GM18907 (cell line): ENCODE measurements around the gene BPTF.
A peak's percentile ranks its signal among the peaks of the same experiment; 100 is the strongest.
"Not testable (repeated sequence)": the region's sequence is repeated elsewhere in the genome, so short reads cannot be mapped to it uniquely, and the experiment has no call there.

ENCODE experiments used
- ATAC-seq: cut with Tn5 transposase; IDR thresholded peaks from one replicate; pipeline ENCODE4 v1.9.1; 2021; ENCODE audit warnings: mild to moderate bottlenecking, moderate library complexity; ENCODE audit not compliant: unreplicated experiment

BPTF gene

GRCh38 chr17:67962156-67962555 is 136.9 kb downstream of the BPTF start:
- ATAC-seq: not testable (repeated sequence)

GRCh38 chr17:67963145-67963572 is 137.9 kb downstream of the BPTF start:
- ATAC-seq: peak; percentile 65

- no peak for ATAC-seq
Measured at GRCh38 chr17:67970783-67971182, 145.5 kb downstream of the BPTF start.

GRCh38 chr17:67974185-67974584 is 148.9 kb downstream of the BPTF start:
- ATAC-seq: no peak

- no peak for ATAC-seq
Measured at GRCh38 chr17:67974598-67975066, 149.3 kb downstream of the BPTF start.

- ATAC-seq: not testable (repeated sequence)
Measured at GRCh38 chr17:67976306-67976705, 151.0 kb downstream of the BPTF start.

- ATAC-seq: no peak
Measured at GRCh38 chr17:67980456-67980855, 155.2 kb downstream of the BPTF start.

GRCh38 chr17:67980883-67981282 is 155.6 kb downstream of the BPTF start:
- ATAC-seq: not testable (repeated sequence)

GRCh38 chr17:67982034-67982640 is 156.8 kb downstream of the BPTF start:
- ATAC-seq: no peak

GRCh38 chr17:67982686-67983382 is 157.5 kb downstream of the BPTF start:
- ATAC-seq: no peak

- no peak for ATAC-seq
Measured at GRCh38 chr17:67983383-67983688, 158.0 kb downstream of the BPTF start.

GRCh38 chr17:67990909-67991308 is 165.6 kb downstream of the BPTF start:
- no peak for ATAC-seq

GRCh38 chr17:67992548-67993152 is 167.3 kb downstream of the BPTF start:
- ATAC-seq: peak; percentile 6

GRCh38 chr17:67993153-67993997 is 168.1 kb downstream of the BPTF start:
- peak; percentile 79 for ATAC-seq

- ATAC-seq: no peak
Measured at GRCh38 chr17:67993998-67994361, 168.7 kb downstream of the BPTF start.

GRCh38 chr17:67994817-67995569 is 169.7 kb downstream of the BPTF start:
- ATAC-seq: no peak

- ATAC-seq: no peak
Measured at GRCh38 chr17:67995570-67996263, 170.4 kb downstream of the BPTF start.

- not testable (repeated sequence) for ATAC-seq
Measured at GRCh38 chr17:67996301-67997171, 171.2 kb downstream of the BPTF start, which contains the start of gene C17orf58. C17orf58 (minus strand) TSS chr17:67996469; CDS start chr17:67996198, 271 bp downstream.

- ATAC-seq: no peak
Measured at GRCh38 chr17:67998466-67998865, 173.2 kb downstream of the BPTF start.
